HEK293 (cell line): ENCODE measurements around the gene QRSL1.

ENCODE experiments used
- ATF2 ChIP-seq: fragments of 450-650 bp; formaldehyde crosslinking; IDR thresholded peaks from 2 replicates; pipeline ENCODE4 v1.5.1; 2016; ENCODE audit warnings: missing biosample characterization, missing genetic modification characterization, low read depth
- CTCF ChIP-seq: fragments of 450-650 bp; formaldehyde crosslinking; IDR thresholded peaks from 2 replicates; pipeline ENCODE4 v1.5.1; 2016; ENCODE audit warnings: missing biosample characterization, missing genetic modification characterization
- KLF17 ChIP-seq: fragments of 450-650 bp; formaldehyde crosslinking; IDR thresholded peaks from 2 replicates; pipeline ENCODE4 v1.5.1; 2016; ENCODE audit warnings: missing biosample characterization, missing genetic modification characterization
- MEIS1 ChIP-seq: sonication (generic); formaldehyde crosslinking; IDR thresholded peaks from 2 replicates; pipeline ENCODE4 v1.8.1; 2022; ENCODE audit warnings: missing genetic modification reagents, mild to moderate bottlenecking, borderline replicate concordance
- PRDM1 ChIP-seq: fragments of 450-650 bp; formaldehyde crosslinking; IDR thresholded peaks from 2 replicates; pipeline ENCODE4; 2016; ENCODE audit warnings: missing biosample characterization, missing genetic modification characterization
- PRDM2 ChIP-seq: fragments of 450-650 bp; formaldehyde crosslinking; IDR thresholded peaks from 2 replicates; pipeline ENCODE4 v1.5.1; 2016; ENCODE audit warnings: missing biosample characterization, missing genetic modification characterization, borderline replicate concordance
- TRIM28 ChIP-seq: IDR thresholded peaks from 2 replicates; pipeline ENCODE4 v1.6.1; 2011; ENCODE audit warnings: low read length, control low read depth, borderline replicate concordance
- ZBTB21 ChIP-seq: fragments of 450-650 bp; formaldehyde crosslinking; IDR thresholded peaks from 2 replicates; pipeline ENCODE4 v1.5.1; 2017; ENCODE audit warnings: missing biosample characterization, missing genetic modification characterization
- ZBTB8A ChIP-seq: fragments of 450-650 bp; formaldehyde crosslinking; IDR thresholded peaks from 2 replicates; pipeline ENCODE4 v1.5.1; 2016; ENCODE audit warnings: missing biosample characterization, missing genetic modification characterization
- ZFHX2 ChIP-seq: fragments of 450-650 bp; formaldehyde crosslinking; conservative IDR thresholded peaks from 2 replicates; pipeline ENCODE4 v1.5.1; 2016; ENCODE audit warnings: missing biosample characterization, missing genetic modification characterization
- ZFP37 ChIP-seq: fragments of 450-650 bp; formaldehyde crosslinking; IDR thresholded peaks from 2 replicates; pipeline ENCODE4 v1.5.1; 2016; ENCODE audit warnings: missing biosample characterization, missing genetic modification characterization
- ZNF133 ChIP-seq: fragments of 450-650 bp; formaldehyde crosslinking; IDR thresholded peaks from 2 replicates; pipeline ENCODE4 v1.5.1; 2016; ENCODE audit warnings: missing biosample characterization, missing genetic modification characterization
- ZNF202 ChIP-seq: fragments of 450-650 bp; formaldehyde crosslinking; IDR thresholded peaks from 2 replicates; pipeline ENCODE4 v1.5.1; 2016; ENCODE audit warnings: missing biosample characterization, missing genetic modification characterization, borderline replicate concordance
- ZNF324 ChIP-seq: fragments of 450-650 bp; formaldehyde crosslinking; IDR thresholded peaks from 2 replicates; pipeline ENCODE4 v1.5.1; 2016; ENCODE audit warnings: missing biosample characterization, missing genetic modification characterization
- ZNF449 ChIP-seq: fragments of 450-650 bp; formaldehyde crosslinking; IDR thresholded peaks from 2 replicates; pipeline ENCODE4 v1.5.1; 2017; ENCODE audit warnings: missing biosample characterization, mild to moderate bottlenecking, missing genetic modification characterization, moderate library complexity
- ZNF510 ChIP-seq: fragments of 450-650 bp; formaldehyde crosslinking; IDR thresholded peaks from 2 replicates; pipeline ENCODE4 v1.5.1; 2018; ENCODE audit warnings: mild to moderate bottlenecking, missing genetic modification characterization, missing biosample characterization; ENCODE audit not compliant: insufficient replicate concordance
- ZNF518A ChIP-seq: fragments of 450-650 bp; formaldehyde crosslinking; conservative IDR thresholded peaks from 2 replicates; pipeline ENCODE4 v1.5.1; 2016; ENCODE audit warnings: low read depth, missing biosample characterization, missing genetic modification characterization
- ZNF701 ChIP-seq: fragments of 450-650 bp; formaldehyde crosslinking; IDR thresholded peaks from 2 replicates; pipeline ENCODE4 v1.5.1; 2016; ENCODE audit warnings: missing biosample characterization, missing genetic modification characterization
- ZNF747 ChIP-seq: fragments of 450-650 bp; formaldehyde crosslinking; IDR thresholded peaks from 2 replicates; pipeline ENCODE4 v1.5.1; 2016; ENCODE audit warnings: missing biosample characterization, missing genetic modification characterization
- ZNF830 ChIP-seq: fragments of 450-650 bp; IDR thresholded peaks from 2 replicates; pipeline ENCODE4 v1.5.0; 2018; ENCODE audit warnings: missing biosample characterization, missing genetic modification characterization, low read depth, mild to moderate bottlenecking, moderate library complexity

QRSL1 gene

GRCh38 chr6:106618324-106618723, 11.1 kb upstream of the QRSL1 start (continued):
- TF ChIP-seq PRDM2 (tag by site-specific recombination), result no peak
- no peak for TF ChIP-seq ZNF324
- no peak for TF ChIP-seq ZNF449 (tag by site-specific recombination)
- TF ChIP-seq ATF2 (tag by site-specific recombination), result peak; percentile 79; the same call in 1 of the 2 replicates
- no peak for TF ChIP-seq ZNF202 (tag by site-specific recombination)
- TF ChIP-seq ZNF747 (tag by site-specific recombination), result no peak
- TF ChIP-seq ZFHX2 (tag by site-specific recombination), result peak; percentile 62
- TF ChIP-seq ZBTB21 (tag by site-specific recombination), result no peak
- TF ChIP-seq KLF17 (tag by site-specific recombination), result no peak
- TF ChIP-seq ZNF510 (tag by site-specific recombination), result no peak
- TF ChIP-seq PRDM1 (tag by site-specific recombination), result no peak
- no peak for TF ChIP-seq MEIS1 (CRISPR knock-in tag)
- TF ChIP-seq ZNF701 (tag by site-specific recombination), result no peak
- no peak for TF ChIP-seq ZFP37
- no peak for TF ChIP-seq CTCF (tag by site-specific recombination)
- no peak for TF ChIP-seq ZBTB8A (tag by site-specific recombination)
- TF ChIP-seq ZNF830, result no peak
- no peak for TF ChIP-seq ZNF133 (tag by site-specific recombination)
- no peak for TF ChIP-seq ZNF518A (tag by site-specific recombination)
- TF ChIP-seq TRIM28, result 0 out of 2 replicates have a peak, but pooled peaks have one; percentile 27
